Inflammatory macrophage treated with lipopolysaccharide for 1 hour (primary cell): Measurements from ENCODE around the gene ABCF1.

Experiments used
- DNase-seq, 2 donors: peaks; one replicate each; pipeline ENCODE4 v3.0.0-alpha.2; 2020 to 2022

Gene ABCF1

DNA sequence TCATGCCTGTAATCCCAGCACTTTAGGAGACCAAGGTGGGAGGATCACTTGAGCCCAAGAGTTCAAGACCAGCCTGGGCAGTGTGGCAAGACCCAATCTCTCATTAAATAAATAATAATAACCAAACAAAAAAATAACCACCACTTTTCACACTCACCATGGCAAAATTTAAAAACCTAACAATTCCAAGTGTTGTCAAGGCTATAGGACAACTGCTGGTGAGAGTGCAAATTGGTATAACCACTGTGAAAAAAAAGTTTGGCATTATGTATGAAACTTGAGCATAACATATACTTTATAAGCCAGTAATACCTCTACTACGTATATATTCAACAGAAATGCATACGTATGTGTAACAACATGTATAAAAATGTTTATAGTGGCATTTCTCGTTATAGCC, 10.3 kb upstream of the ABCF1 start:
- DNase-seq = no peak

- DNase-seq = no peak
Observed at GRCh38 chr6:30562470-30563425, 8.5 kb upstream of the ABCF1 start.

DNA sequence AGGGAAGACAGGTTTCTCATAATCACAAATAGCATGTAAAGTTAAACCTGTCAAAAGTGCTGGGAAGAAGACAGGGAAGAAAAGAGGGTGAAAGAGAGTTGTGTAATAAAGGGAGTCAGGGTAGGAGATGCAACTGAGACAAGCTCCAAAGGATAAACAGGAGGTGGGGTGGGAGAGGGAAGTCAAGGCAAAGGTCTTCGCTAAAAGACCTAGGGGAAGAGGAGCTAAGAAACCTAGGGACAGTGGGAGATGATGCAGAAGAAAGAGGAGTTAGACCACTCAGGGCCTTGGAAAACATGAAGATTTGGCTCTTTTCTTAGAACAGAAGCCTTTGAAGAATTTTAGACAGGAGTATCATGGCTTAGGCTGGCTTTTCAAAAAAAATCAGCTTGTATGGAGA, 7.1 kb upstream of the ABCF1 start:
- no peak for DNase-seq

- no peak for DNase-seq
Observed at GRCh38 chr6:30565772-30566171, 5.5 kb upstream of the ABCF1 start.

DNA sequence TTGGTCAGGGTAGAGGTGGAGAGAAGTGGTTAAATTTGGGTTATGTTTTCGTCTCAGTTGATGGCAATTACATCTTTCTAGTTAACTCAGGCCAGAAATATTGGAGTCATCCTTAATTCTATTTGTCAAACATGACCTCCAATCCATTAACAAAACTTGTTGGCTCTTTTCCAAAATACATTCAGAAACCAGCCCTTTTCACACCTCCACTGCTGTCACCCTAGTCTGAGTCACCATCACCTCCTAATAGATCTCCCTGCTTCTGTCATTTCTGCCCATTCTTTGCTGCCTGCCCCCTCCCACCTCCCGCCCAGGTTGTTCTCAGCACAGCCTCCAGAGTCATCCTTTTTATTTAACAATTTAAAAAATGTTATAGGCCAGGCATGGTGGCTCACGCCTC, 3.0 kb upstream of the ABCF1 start:
- DNase-seq = no peak

- no peak for DNase-seq
Observed at GRCh38 chr6:30570263-30570662, 979 bp upstream of the ABCF1 start.

GRCh38 chr6:30570740-30571074, 535 bp upstream of the ABCF1 start:
- peak; percentile 34 to 54 for DNase-seq

GRCh38 chr6:30571762-30572082, 480 bp downstream of the ABCF1 start:
- no peak for DNase-seq

GRCh38 chr6:30572148-30572547, 906 bp downstream of the ABCF1 start:
- no peak for DNase-seq

- DNase-seq = no peak
Observed at GRCh38 chr6:30573113-30573512, 1.9 kb downstream of the ABCF1 start.

DNA sequence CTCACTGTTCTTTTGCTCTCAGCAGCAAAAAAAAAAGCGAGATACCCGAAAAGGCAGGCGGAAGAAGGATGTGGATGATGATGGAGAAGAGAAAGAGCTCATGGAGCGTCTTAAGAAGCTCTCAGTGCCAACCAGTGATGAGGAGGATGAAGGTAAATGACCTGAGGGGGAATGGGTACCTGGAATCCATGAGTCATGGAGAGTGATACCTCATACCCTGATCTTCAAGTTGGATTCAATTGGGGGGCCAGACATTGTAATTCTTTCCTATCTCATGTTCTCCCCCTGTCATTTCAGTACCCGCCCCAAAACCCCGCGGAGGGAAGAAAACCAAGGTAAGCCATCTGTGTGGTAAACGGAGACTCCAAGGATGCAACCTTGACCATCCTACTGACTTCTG, 6.8 kb downstream of the ABCF1 start:
- DNase-seq = no peak

GRCh38 chr6:30583921-30584320, 12.7 kb downstream of the ABCF1 start:
- DNase-seq = no peak

DNA sequence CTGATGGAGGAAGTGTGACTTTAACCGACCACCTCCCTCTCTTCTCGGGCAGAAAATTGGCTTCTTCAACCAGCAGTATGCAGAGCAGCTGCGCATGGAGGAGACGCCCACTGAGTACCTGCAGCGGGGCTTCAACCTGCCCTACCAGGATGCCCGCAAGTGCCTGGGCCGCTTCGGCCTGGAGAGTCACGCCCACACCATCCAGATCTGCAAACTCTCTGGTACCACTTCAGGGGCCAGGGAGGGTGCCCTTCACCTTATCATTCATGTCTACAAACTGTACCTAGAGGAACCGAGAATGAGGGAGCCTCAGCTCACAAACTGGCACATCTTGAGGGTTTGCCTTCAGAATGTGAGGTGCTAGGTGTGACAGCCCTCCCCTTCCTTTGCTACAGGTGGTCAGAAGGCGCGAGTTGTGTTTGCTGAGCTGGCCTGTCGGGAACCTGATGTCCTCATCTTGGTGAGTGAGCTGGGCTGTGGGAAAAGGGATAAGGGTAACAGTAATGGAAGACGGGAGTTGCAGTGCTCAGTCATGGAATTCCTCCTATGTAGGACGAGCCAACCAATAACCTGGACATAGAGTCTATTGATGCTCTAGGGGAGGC, 18.6 kb downstream of the ABCF1 start:
- no peak for DNase-seq

- DNase-seq = no peak
Observed at GRCh38 chr6:30590509-30590908, 19.3 kb downstream of the ABCF1 start.

GRCh38 chr6:30591008-30591407, 19.8 kb downstream of the ABCF1 start:
- no peak for DNase-seq

- DNase-seq = no peak
Observed at GRCh38 chr6:30592287-30592686, 21.0 kb downstream of the ABCF1 start.

GRCh38 chr6:30597315-30598144, 26.3 kb downstream of the ABCF1 start:
- DNase-seq = peak; percentile 65 to 97

- DNase-seq = no peak
Observed at GRCh38 chr6:30598912-30599624, 27.8 kb downstream of the ABCF1 start.

GRCh38 chr6:30599625-30600324, 28.5 kb downstream of the ABCF1 start:
- no peak for DNase-seq

DNA sequence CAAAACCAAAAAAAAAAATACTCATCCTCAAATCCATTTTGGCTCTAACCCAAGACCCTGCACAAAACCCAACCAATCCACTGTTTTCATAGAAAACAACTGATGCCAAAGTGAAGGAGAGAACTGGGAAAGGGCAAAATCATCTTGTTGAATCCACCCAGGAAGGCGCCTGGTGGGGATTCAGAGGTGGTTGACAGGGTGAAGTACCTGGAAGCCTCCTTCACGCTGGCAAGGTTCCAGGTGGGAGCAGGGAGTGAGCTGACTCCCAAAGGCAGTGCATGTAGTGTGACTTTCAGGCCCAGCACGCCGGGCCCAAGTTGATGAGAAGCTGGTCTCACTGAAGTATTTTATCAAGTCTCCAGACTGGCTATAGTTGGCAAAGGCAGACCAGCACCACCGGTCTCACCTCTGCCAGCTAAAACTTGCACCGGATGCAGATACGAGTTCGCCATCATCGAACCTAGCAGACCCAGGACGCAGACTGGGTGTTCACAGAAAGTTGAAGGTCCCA, 29.3 kb downstream of the ABCF1 start:
- no peak for DNase-seq

- DNase-seq = no peak
Observed at GRCh38 chr6:30601436-30601814, 30.2 kb downstream of the ABCF1 start.
